Fibroblast of the aortic adventitia (primary cell): Measurements from ENCODE around the gene ZDHHC3. TPM values are rescaled to one million over a fixed set of nuclear protein-coding genes. Genes with fewer than 3 reads are reported as not detected.
A peak's percentile ranks its signal among the peaks of the same experiment; 100 is the strongest.
"Not testable (repeated sequence)": the region's sequence is repeated elsewhere in the genome, so short reads cannot be mapped to it uniquely, and the experiment has no call there.

ENCODE experiments used
- DNase-seq: peaks from one replicate; pipeline ENCODE4 v3.0.0-alpha.2; 2010; ENCODE audit warnings: low read depth
- H3K4me3 ChIP-seq: 2 replicates; pipeline ENCODE4 v1.5.1; 2011; ENCODE audit warnings: low read depth, mild to moderate bottlenecking, control low read depth, low read length, moderate library complexity
- CTCF ChIP-seq: IDR thresholded peaks from 2 replicates; pipeline ENCODE4 v1.5.1; 2011; ENCODE audit warnings: mild to moderate bottlenecking, low read length, control low read depth, inconsistent platforms; ENCODE audit not compliant: insufficient read depth
- total RNA-seq: library from RNA; depleted of rRNA; stranded (reverse); fragments of >200 nt; gene quantifications from 2 replicates; pipeline ENCODE4 v1.2.3, GENCODE V29; 2012; ENCODE audit warnings: low replicate concordance

ZDHHC3 gene
- total RNA-seq, 1 donor: 60.2 TPM

- no peak overlapping the region for H3K4me3 ChIP-seq
- TF ChIP-seq CTCF: no peak
These were observed 25.7 kb downstream of the ZDHHC3 start for GRCh38 chr3:44950275-44950734.

GRCh38 chr3:44949770-44950169 is 26.2 kb downstream of the ZDHHC3 start:
- H3K4me3 ChIP-seq, DNase-seq: not testable (repeated sequence)

More at GRCh38 chr3:44950275-44950734, 25.7 kb downstream of the ZDHHC3 start:
- no peak for DNase-seq

GRCh38 chr3:44948239-44948638 is 27.7 kb downstream of the ZDHHC3 start:
- TF ChIP-seq CTCF: no peak
- DNase-seq: no peak
- no peak overlapping the region for H3K4me3 ChIP-seq

- DNase-seq: peak; percentile 27
- no peak for TF ChIP-seq CTCF
These were observed 33.6 kb downstream of the ZDHHC3 start for GRCh38 chr3:44942202-44942921.

GRCh38 chr3:44939581-44940036 is 36.4 kb downstream of the ZDHHC3 start:
- TF ChIP-seq CTCF: no peak
- no peak for DNase-seq

More at GRCh38 chr3:44942202-44942921, 33.6 kb downstream of the ZDHHC3 start:
- no peak overlapping the region for H3K4me3 ChIP-seq

GRCh38 chr3:44932986-44933944 is 42.7 kb downstream of the ZDHHC3 start:
- TF ChIP-seq CTCF: no peak
- no peak overlapping the region for H3K4me3 ChIP-seq
- no peak for DNase-seq

More at GRCh38 chr3:44939581-44940036, 36.4 kb downstream of the ZDHHC3 start:
- H3K4me3 ChIP-seq: no peak overlapping the region

- DNase-seq: no peak
- no peak overlapping the region for H3K4me3 ChIP-seq
- TF ChIP-seq CTCF: no peak
These were observed 43.7 kb downstream of the ZDHHC3 start for GRCh38 chr3:44932271-44932670.
